Heart left ventricle (tissue), 13 donors: Measurements from ENCODE around the gene GID4.

Experiments
- CTCF ChIP-seq, 12 donors: fragments of 200-600 bp; sonication (generic) in 4 of 12; IDR thresholded peaks; one replicate each; pipeline versions ENCODE4 v1.5.0 to v1.8.0; 2018 to 2022; ENCODE audit warnings: antibody characterized with exemption in 12 of 12, mild to moderate bottlenecking in 5 of 12
- POLR2A ChIP-seq, 2 donors: fragments of 450-650 bp; IDR thresholded peaks; one replicate each; pipeline ENCODE4 v1.6.1; 2017; ENCODE audit warnings: antibody characterized with exemption in 2 of 2, mild to moderate bottlenecking in 2 of 2, moderate library complexity in 2 of 2
- donor health status: ischemic (EF 13 %, LVEDD 7.1; RV severe dilation, severe dysfunction).
- donor health status: DM: no; HTN: yes; CAD: no.
- donor health status: DM: no; HTN: no; CAD: no.
- donor health status: ischemic (EF 25% LVEDD 6.9; RV normal size, moderate dysfunction).
- donor health status: ischemic (EF 25% LVEDD 5.7; RV mildly dilated, moderate dysfunction).
- donor health status: ischemic (EF 35%, LVEDD 5.7; RV mildly dilated, moderate dysfunction).
- donor health status: nonischemic (EF 11% LVEDD 7.7; RV severe dilation, severe dysfunction).
- donor health status: DM: yes; HTN: yes; CAD: no.
- donor health status: PGD.
- donor health status: ischemic (EF 29% LVEDD 5.4; RV normal size, mild dysfunction).
- donor health status: nonischemic (EF 23%, LVEDD 6.1; RV moderate dilation, normal function).

GRCh38 chr17:18074566-18075272 lies 35.5 kb downstream of the GID4 start:
- TF ChIP-seq CTCF (IDR thresholded peaks at IDR 0.05), result no peak
- TF ChIP-seq POLR2A (IDR thresholded peaks at IDR 0.05), result no peak
